ENCODE results near the gene TWSG1.
"Not testable (repeated sequence)": the region's sequence is repeated elsewhere in the genome, so short reads cannot be mapped to it uniquely, and the experiment has no call there.

TWSG1 gene

DNA sequence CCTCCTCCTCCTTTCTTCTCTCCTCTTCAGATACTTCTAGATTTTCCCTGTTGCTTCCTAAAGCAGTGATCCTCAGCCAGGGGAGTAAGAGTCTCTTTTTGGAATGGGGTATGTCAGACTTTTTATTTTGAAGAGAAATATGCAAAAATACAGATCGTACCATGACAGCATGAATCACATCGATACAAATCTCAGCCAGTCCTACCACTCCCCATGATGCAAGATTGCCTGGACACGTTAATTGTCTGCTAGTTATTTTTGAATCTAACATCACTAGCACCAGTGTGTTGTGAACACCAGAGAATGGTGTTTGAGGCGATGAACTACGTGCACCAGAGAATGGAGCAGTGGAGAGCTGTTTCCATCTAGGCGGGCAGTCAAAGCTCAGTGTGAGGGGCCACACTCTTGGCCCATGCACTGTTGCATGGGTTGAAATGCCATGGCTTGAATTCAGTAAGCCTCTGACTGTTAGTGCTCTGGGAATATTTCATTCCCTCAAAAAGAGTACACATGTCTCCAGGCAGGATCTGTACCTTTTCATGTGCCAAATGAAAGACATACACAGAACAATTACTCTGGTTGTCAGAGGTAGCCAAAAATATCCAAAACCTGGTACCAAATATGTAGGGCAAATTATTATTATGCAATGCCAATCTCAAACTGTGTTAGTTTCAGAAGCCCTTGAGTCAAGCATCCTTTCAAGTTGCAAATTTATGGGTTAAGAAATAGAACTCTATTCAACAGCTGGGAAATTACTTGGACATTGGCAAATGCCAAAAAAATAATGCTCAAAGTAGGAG, 94.5 kb downstream of the TWSG1 start:
- DNase-seq, result no peak

DNA sequence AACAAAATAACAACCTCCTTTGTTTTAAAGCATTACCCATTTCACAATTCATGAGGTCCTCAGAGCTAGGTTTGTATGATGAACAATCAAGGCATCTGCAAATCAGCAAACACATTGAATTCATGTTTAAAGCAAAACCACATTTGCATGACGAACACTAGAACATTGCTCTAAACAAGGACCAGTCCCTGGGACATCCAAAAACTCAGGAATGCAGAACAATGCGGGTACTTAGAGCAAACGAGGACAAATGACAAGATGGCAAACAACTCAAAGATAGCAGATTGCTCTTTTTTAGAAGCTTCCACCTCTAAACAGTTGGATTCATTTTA, 95.1 kb downstream of the TWSG1 start:
- DNase-seq, result no peak

GRCh38 chr18:9430315-9430714, 95.7 kb downstream of the TWSG1 start:
- DNase-seq, result not testable (repeated sequence)

DNA sequence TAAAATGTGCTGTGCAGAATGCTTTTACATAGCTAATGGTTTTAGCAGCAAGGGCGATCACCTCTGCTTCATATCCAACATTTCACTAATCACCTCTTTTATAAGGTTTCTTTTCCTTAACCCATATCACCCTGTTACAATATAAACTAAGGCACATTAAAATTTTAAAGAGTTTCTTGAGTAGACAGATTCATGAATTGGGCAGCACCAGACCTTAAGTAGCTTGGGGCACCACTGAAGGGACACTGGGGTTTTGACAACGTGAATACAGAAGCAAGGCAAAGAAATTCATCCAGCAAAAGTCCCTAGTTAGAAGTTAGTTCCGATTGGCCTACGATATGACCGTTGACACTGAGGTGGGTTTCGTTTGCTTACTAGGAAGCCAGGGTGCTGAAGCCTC, 96.7 kb downstream of the TWSG1 start:
- no peak for DNase-seq

GRCh38 chr18:9433122-9433521, 98.5 kb downstream of the TWSG1 start:
- not testable (repeated sequence) for DNase-seq

- DNase-seq, result no peak
Observed at GRCh38 chr18:9433671-9434121, 99.1 kb downstream of the TWSG1 start.

- DNase-seq, result no peak
Observed at GRCh38 chr18:9434122-9434701, 99.6 kb downstream of the TWSG1 start.

GRCh38 chr18:9435041-9435440, 100.5 kb downstream of the TWSG1 start:
- no peak for DNase-seq

GRCh38 chr18:9436206-9436929, 101.8 kb downstream of the TWSG1 start:
- DNase-seq, result no peak

DNA sequence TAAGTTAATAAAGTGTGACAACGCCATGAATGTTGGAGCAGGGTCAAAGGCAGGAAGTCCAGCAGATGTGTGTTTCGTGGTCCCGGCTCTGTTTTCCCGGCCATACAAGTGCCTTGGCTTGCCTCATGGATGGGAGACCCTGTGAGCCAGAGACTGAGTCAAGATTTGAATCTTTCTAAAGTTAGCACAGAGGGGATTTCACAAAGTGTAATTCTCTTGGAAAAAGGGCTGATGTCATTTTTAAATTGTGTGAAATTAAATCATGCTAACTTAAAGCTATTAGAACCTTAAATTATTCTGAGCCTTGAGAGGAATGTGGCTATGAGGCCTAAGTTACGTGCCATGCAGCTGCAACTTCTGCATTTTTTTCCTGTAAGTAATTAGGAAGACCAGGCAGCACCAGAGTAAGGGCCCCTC, 102.5 kb downstream of the TWSG1 start:
- no peak for DNase-seq

DNA sequence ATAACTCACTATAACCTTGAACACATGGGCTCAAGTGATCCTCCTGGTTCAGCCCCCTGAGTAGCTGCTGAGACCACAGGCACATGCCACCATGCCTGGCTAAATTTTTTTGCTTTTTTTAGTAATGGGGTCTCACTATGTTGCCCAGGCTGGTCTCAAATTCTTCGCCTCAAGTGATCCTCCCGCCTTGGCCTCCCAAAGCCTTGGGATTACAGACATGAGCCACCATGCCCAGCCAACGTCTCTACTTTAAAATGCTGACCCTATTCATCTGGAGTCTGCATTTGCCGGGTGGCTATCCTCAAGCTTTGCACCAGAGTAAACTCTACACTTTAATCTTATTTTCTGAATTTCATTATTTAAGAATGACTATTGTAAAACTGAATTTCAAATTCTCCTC, 103.1 kb downstream of the TWSG1 start:
- DNase-seq, result no peak

DNA sequence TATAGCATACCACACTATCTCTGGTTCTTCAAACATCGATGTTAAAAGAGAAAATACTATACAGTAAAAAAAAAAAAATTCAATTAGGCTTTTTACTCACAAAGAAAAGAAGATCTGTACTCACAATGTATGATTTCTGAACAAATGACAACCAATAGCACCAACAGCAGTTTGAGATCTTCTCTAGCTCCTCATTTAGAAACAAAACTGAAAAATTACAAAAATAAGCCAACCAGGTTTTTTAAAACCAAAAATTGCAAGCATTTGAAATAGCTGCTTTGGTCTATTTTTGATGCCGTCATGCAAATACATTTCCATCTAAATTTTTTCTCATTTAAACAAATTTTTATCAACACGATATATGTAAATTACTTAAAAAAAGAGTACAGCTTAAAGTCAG, 106.5 kb downstream of the TWSG1 start:
- no peak for DNase-seq

GRCh38 chr18:9444549-9444948, 110.0 kb downstream of the TWSG1 start:
- DNase-seq, result no peak

DNA sequence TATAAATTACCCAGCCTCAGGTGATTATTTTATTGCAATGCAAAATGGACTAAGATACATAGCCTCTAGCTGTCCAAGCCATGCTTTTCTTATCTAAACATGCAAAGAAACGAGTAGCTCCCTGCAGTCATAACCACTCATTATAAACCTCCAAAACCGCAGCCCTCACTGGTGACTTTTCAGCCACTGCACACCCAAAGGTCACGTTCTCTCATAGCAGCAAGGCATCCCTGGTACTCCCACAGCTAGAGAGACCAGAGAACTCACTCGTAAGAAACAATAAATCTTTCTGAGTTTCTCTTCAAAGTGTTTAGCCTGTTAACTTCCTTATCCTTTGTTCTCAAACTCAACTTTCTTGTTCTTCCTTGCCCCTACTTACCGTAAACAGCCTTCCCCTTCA, 112.3 kb downstream of the TWSG1 start:
- no peak for DNase-seq

DNA sequence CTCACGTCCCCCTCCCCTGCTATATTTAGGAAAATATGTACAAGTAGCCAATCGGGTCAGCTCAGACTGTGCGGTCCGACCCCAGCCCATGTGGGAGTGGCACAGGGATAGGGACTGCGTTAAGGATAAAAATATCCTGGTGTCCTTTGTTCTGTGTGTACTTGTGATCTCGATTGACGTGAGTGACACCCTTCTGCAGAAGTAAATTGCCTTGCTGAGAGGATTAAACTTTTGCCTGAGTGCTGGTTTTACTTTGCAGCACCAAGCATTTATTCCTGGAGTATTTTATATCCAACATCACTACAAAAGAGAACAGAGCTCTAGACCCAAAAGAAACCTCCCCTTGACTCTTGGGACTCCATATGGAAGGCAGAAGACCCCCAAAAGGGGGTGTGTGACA, 112.8 kb downstream of the TWSG1 start:
- DNase-seq, result no peak

- no peak for DNase-seq
Observed at GRCh38 chr18:9449600-9450414, 115.2 kb downstream of the TWSG1 start.

- DNase-seq, result not testable (repeated sequence)
Observed at GRCh38 chr18:9450920-9451319, 116.3 kb downstream of the TWSG1 start.

Measured in CD4-positive, alpha-beta T cell treated with Interleukin-17A for 1 hour (primary cell).